ENCODE measurements around the gene TKT.

DNA sequence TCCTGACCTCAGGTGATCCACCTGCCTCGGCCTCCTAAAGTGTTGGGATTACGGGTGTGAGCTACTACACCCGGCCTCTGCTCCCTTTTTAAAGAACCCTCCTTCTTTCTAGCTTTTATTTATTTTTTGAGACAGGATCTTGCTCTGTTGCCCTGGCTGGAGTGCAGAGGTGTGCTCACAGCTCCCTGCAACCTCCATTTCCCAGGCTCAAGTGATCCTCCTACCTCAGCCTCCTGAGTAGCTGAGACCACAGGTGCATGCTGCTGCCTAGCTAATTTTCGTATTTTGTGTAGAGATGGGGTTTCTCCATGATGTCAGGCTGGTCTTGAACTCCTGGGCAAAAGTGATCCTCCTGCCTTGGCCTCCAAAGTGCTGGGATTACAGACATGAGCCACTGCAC, 34.5 kb downstream of the TKT start:
- no peak for TF ChIP-seq FOXM1 (IDR thresholded peaks at IDR 0.05; ENCODE audit: borderline replicate concordance)
- no peak for TF ChIP-seq LEF1 (IDR thresholded peaks at IDR 0.05; ENCODE audit: borderline replicate concordance)
- TF ChIP-seq ELF4 (IDR thresholded peaks at IDR 0.05): no peak
- TF ChIP-seq NFRKB (IDR thresholded peaks at IDR 0.05): no peak
- no peak for TF ChIP-seq ZNF384 (IDR thresholded peaks at IDR 0.05)
- TF ChIP-seq, protein P1, sequence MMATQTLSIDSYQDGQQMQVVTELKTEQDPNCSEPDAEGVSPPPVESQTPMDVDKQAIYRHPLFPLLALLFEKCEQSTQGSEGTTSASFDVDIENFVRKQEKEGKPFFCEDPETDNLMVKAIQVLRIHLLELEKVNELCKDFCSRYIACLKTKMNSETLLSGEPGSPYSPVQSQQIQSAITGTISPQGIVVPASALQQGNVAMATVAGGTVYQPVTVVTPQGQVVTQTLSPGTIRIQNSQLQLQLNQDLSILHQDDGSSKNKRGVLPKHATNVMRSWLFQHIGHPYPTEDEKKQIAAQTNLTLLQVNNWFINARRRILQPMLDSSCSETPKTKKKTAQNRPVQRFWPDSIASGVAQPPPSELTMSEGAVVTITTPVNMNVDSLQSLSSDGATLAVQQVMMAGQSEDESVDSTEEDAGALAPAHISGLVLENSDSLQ (IDR thresholded peaks at IDR 0.05): no peak
- no peak for TF ChIP-seq FOXK2 (IDR thresholded peaks at IDR 0.05)
- TF ChIP-seq L3MBTL2 (conservative IDR thresholded peaks at IDR 0.05): no peak
- no peak for TF ChIP-seq FOXA1 (IDR thresholded peaks at IDR 0.05)
- no peak for TF ChIP-seq BHLHE40 (IDR thresholded peaks at IDR 0.05; ENCODE audit: borderline replicate concordance)
- TF ChIP-seq SUZ12 (IDR thresholded peaks at IDR 0.05): no peak
